HG03432 (cell line): Measurements from ENCODE around the gene DAP.
"Not testable (repeated sequence)": the region's sequence is repeated elsewhere in the genome, so short reads cannot be mapped to it uniquely, and the experiment has no call there.

Source experiments
- ATAC-seq: cut with Tn5 transposase; IDR thresholded peaks from one replicate; pipeline ENCODE4 v1.9.1; 2021; ENCODE audit warnings: mild to moderate bottlenecking, moderate library complexity; ENCODE audit not compliant: unreplicated experiment

DAP gene

DNA sequence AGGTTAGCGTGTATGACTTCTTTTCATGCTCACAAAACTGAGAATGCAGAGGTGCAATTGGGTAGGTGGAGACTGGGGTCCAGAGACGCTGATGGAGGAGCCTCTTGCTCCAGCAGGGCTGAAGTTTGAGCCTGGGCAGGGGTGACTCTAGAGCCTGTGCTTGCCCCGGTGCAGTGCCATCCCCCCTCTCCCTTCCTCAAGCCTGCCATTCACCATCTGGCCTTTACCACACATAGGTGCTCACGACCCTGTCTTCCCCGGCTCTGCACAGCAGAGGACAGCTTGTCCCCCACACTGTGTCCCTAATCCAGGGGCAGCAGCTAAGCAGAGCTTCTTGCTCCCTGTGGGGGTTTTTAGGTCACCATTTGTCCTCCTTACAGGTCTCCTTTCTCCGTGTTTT lies 86.5 kb downstream of the DAP start:
- ATAC-seq: no peak

GRCh38 chr5:10674096-10674495 lies 86.9 kb downstream of the DAP start:
- no peak for ATAC-seq

GRCh38 chr5:10673407-10673806 lies 87.6 kb downstream of the DAP start:
- no peak for ATAC-seq

GRCh38 chr5:10673017-10673389 lies 88.0 kb downstream of the DAP start:
- no peak for ATAC-seq

DNA sequence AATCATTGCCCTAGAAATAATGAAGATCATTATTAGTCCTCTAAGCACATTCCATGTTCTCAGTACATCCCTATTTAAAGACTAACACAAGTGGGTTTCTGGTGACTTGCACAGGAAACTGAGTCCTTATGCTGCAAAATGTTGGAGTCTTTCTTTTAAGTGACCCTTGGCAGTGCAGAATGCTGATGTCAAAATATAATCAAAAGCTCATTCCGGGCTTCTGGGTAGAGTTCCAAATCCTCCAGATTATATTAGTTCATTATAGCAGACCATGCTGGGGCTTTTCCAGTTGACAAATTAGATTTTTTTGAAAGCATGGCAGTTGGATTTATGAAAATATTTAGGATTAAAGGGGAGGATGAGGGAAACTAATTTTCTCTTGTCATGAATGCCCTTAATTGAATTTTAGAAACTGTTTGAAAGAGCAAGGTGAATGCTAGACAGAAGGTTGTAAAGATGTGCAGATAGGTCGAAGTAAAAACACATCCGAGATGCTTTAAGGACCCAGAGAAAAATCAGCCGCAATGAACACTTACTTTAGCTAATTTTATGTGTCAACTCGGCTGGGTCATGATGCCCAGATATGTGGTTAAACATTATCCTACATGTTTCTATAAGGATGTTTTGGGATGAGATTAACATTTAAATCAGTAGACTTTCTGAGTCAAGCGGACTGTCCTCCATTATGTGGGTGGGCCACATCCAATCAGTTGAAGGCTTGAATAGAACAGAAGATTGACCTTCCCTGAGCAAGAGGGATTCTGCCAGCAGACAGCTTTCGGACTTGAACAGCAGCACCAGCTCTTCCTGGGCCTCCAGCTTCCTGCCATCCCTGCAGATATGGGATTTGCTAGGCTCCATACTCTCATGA lies 88.7 kb downstream of the DAP start:
- ATAC-seq: no peak

GRCh38 chr5:10671041-10672008 lies 89.7 kb downstream of the DAP start:
- ATAC-seq: no peak

GRCh38 chr5:10669983-10670382 lies 91.1 kb downstream of the DAP start:
- ATAC-seq: no peak

GRCh38 chr5:10668697-10669096 lies 92.3 kb downstream of the DAP start:
- no peak for ATAC-seq

GRCh38 chr5:10667431-10668057 lies 93.5 kb downstream of the DAP start:
- no peak for ATAC-seq

GRCh38 chr5:10666531-10667299 lies 94.3 kb downstream of the DAP start:
- ATAC-seq: no peak

DNA sequence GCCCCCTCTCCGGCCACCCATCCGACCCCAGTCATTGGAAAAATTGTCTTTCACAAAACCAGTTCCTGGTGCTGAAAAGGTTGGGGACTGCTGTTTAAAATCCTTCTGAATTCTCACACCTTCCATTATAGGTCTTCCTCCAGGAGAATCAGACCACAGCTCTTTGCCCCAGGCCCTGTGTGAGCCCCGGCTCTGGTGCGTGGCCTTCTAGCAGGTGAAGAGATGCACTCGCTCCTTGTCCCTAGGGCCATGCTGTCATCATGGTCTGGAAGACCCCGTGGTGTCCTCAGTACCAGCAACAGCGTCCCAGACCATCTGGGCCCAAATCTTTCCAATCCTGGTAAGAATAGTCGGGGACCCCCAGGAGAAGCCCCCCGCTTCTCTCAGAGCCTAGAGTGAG lies 95.2 kb downstream of the DAP start:
- ATAC-seq: no peak

- not testable (repeated sequence) for ATAC-seq
Observed at GRCh38 chr5:10664180-10664769, 96.8 kb downstream of the DAP start.

GRCh38 chr5:10663489-10664179 lies 97.4 kb downstream of the DAP start:
- ATAC-seq: no peak

- ATAC-seq: no peak
Observed at GRCh38 chr5:10662661-10663488, 98.2 kb downstream of the DAP start.

GRCh38 chr5:10662083-10662482 lies 99.0 kb downstream of the DAP start:
- ATAC-seq: no peak

GRCh38 chr5:10661401-10661800 lies 99.6 kb downstream of the DAP start:
- no peak for ATAC-seq

- no peak for ATAC-seq
Observed at GRCh38 chr5:10660720-10661387, 100.2 kb downstream of the DAP start.

- no peak for ATAC-seq
Observed at GRCh38 chr5:10660135-10660534, 100.9 kb downstream of the DAP start.
